K562 (cell line): ENCODE data around the gene SLC16A4. TPM values are rescaled to one million over a fixed set of nuclear protein-coding genes. Genes with fewer than 3 reads are reported as not detected.
A peak's percentile ranks its signal among the peaks of the same experiment; 100 is the strongest.

Experiments used
- ARID1B ChIP-seq: fragments of 450-650 bp; IDR thresholded peaks from 2 replicates; pipeline ENCODE4 v1.6.1; 2016; ENCODE audit warnings: antibody characterized with exemption, mild to moderate bottlenecking, inconsistent platforms
- ARID2 ChIP-seq: fragments of 450-650 bp; IDR thresholded peaks from 2 replicates; pipeline ENCODE4 v1.6.1; 2017; ENCODE audit warnings: antibody characterized with exemption, mild to moderate bottlenecking
- ASH1L ChIP-seq: fragments of 450-650 bp; IDR thresholded peaks from 2 replicates; pipeline ENCODE4 v1.6.1; 2018; ENCODE audit warnings: borderline replicate concordance, mild to moderate bottlenecking, low read depth; ENCODE audit not compliant: partially characterized antibody
- CBX1 ChIP-seq: sonication (generic); IDR thresholded peaks from 2 replicates; pipeline ENCODE4 v1.6.1; 2016; ENCODE audit warnings: antibody characterized with exemption, low read depth, mild to moderate bottlenecking
- FUS ChIP-seq: fragments of 200-400 bp; formaldehyde crosslinking; optimal IDR thresholded peaks from 2 replicates; pipeline ENCODE3; 2017; ENCODE audit warnings: low read depth, low read length
- GABPA ChIP-seq: fragments of 200-800 bp; sonication (Bioruptor generic); conservative IDR thresholded peaks from 2 replicates; pipeline ENCODE4 v1.6.1; 2016; ENCODE audit warnings: low read depth, missing genetic modification characterization, missing compliant biosample characterization
- GABPB1 ChIP-seq: sonication (generic); formaldehyde crosslinking; IDR thresholded peaks from 2 replicates; pipeline ENCODE4 v1.8.0; 2022; ENCODE audit warnings: mild to moderate bottlenecking, missing genetic modification reagents
- HMG20B ChIP-seq: fragments of 250-450 bp; sonication (Bioruptor Pico); IDR thresholded peaks from 2 replicates; pipeline ENCODE4 v1.5.0; 2021; ENCODE audit warnings: mild to moderate bottlenecking
- HSF4 ChIP-seq: fragments of 250-450 bp; sonication (Bioruptor Pico); IDR thresholded peaks from 2 replicates; pipeline ENCODE4 v2.1.2; 2022; ENCODE audit warnings: mild to moderate bottlenecking, moderate library complexity, borderline replicate concordance
- JUNB ChIP-seq: fragments of 450-650 bp; formaldehyde crosslinking; conservative IDR thresholded peaks from 2 replicates; pipeline ENCODE4 v1.4.0; 2020; ENCODE audit warnings: mild to moderate bottlenecking
- KLF1 ChIP-seq: fragments of 450-650 bp; IDR thresholded peaks from 2 replicates; pipeline ENCODE4 v1.6.1; 2016; ENCODE audit warnings: missing genetic modification characterization, missing compliant biosample characterization
- LARP7 ChIP-seq: fragments of 450-650 bp; IDR thresholded peaks from 2 replicates; pipeline ENCODE4 v1.6.1; 2016
- MEF2D ChIP-seq: conservative IDR thresholded peaks from 2 replicates; pipeline ENCODE4 v1.6.1; 2016; ENCODE audit warnings: low read depth, missing genetic modification characterization, missing compliant biosample characterization
- POLR2AphosphoS5 ChIP-seq: IDR thresholded peaks from 2 replicates; pipeline ENCODE4 v1.6.1; 2011; ENCODE audit warnings: mild to moderate bottlenecking, low read depth, low read length, moderate library complexity; ENCODE audit not compliant: control insufficient read depth, insufficient read depth
- STAT6 ChIP-seq: sonication (generic); formaldehyde crosslinking; IDR thresholded peaks from 2 replicates; pipeline ENCODE4 v1.8.1; 2023; ENCODE audit warnings: mild to moderate bottlenecking, missing genetic modification reagents
- U2AF2 ChIP-seq: fragments of 200-400 bp; formaldehyde crosslinking; optimal IDR thresholded peaks from 2 replicates; pipeline ENCODE3; 2017; ENCODE audit warnings: low read depth, mild to moderate bottlenecking, low read length
- ZEB2 ChIP-seq: fragments of 450-650 bp; IDR thresholded peaks from 2 replicates; pipeline ENCODE4 v1.6.1; 2016
- ZNF143 ChIP-seq: sonication (generic); formaldehyde crosslinking; IDR thresholded peaks from 2 replicates; pipeline ENCODE4 v1.9.0; 2022; ENCODE audit warnings: mild to moderate bottlenecking, missing genetic modification reagents
- ZNF184 ChIP-seq: sonication (generic); formaldehyde crosslinking; IDR thresholded peaks from 2 replicates; pipeline ENCODE4 v1.5.0; 2020; ENCODE audit warnings: missing genetic modification reagents
- ZNF24 ChIP-seq: fragments of 450-650 bp; IDR thresholded peaks from 2 replicates; pipeline ENCODE4 v1.6.1; 2016
- ZNF696 ChIP-seq: fragments of 250-450 bp; sonication (Bioruptor Pico); conservative IDR thresholded peaks from 2 replicates; pipeline ENCODE4 v1.4.0; 2020; ENCODE audit warnings: mild to moderate bottlenecking, moderate library complexity
- polyA plus RNA-seq, 8 experiments: library from polyadenylated mRNA; depleted of rRNA in 4 of 8; stranded (reverse) in 5 of 8; unstranded in 3 of 8; fragments of >200 nt; fragmentation: Nextera tagmentation in 2 of 8; fragmentation: Illumina TruSeq in 1 of 8; extraction: Ambion mirVana in 2 of 8; extraction: Trizol in 1 of 8; gene quantifications; 2 replicates each; pipeline versions ENCODE4 v1.2.1 to v1.2.3, GENCODE V29; 2011 to 2014; ENCODE audit warnings: inconsistent platforms in 1 of 8, missing spikeins in 1 of 8
- total RNA-seq, 7 experiments: library from RNA; depleted of rRNA in 6 of 7; stranded (reverse); fragments of >200 nt in 6 of 7; fragmentation: Illumina TruSeq in 2 of 7; extraction: Trizol in 2 of 7; gene quantifications; 2 replicates each; pipeline versions ENCODE4 v1.2.1 to v1.2.3, GENCODE V29; 2011 to 2021; ENCODE audit warnings: low replicate concordance in 1 of 7
- TF ChIP-seq, protein P1 (sequence below): sonication (generic); formaldehyde crosslinking; IDR thresholded peaks from 2 replicates; pipeline ENCODE4 v1.8.0; 2023; ENCODE audit warnings: missing genetic modification reagents, mild to moderate bottlenecking, borderline replicate concordance

The SLC16A4 gene
- total and polyA plus RNA-seq, 9 of the 15 experiments (the other 6 are each of a cell fraction or from before 2014, with no cell fraction given), result 0.04 to 0.31 (median 0.18) TPM; not detected in 1

DNA sequence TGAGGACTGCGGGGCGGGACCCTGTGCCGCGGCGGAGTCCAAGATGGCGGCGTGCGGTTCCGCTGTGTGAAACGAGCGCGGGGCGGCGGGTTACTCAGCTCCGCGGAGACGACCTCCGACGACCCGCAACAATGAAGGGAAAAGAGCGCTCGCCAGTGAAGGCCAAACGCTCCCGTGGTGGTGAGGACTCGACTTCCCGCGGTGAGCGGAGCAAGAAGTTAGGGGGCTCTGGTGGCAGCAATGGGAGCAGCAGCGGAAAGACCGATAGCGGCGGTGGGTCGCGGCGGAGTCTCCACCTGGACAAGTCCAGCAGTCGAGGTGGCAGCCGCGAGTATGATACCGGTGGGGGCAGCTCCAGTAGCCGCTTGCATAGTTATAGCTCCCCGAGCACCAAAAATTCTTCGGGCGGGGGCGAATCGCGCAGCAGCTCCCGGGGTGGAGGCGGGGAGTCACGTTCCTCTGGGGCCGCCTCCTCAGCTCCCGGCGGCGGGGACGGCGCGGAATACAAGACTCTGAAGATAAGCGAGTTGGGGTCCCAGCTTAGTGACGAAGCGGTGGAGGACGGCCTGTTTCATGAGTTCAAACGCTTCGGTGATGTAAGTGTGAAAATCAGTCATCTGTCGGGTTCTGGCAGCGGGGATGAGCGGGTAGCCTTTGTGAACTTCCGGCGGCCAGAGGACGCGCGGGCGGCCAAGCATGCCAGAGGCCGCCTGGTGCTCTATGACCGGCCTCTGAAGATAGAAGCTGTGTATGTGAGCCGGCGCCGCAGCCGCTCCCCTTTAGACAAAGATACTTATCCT lies 51.2 kb downstream of the SLC16A4 start (continued):
- no peak for TF ChIP-seq ASH1L
- no peak for TF ChIP-seq LARP7
- no peak for TF ChIP-seq JUNB
- TF ChIP-seq, protein P1, sequence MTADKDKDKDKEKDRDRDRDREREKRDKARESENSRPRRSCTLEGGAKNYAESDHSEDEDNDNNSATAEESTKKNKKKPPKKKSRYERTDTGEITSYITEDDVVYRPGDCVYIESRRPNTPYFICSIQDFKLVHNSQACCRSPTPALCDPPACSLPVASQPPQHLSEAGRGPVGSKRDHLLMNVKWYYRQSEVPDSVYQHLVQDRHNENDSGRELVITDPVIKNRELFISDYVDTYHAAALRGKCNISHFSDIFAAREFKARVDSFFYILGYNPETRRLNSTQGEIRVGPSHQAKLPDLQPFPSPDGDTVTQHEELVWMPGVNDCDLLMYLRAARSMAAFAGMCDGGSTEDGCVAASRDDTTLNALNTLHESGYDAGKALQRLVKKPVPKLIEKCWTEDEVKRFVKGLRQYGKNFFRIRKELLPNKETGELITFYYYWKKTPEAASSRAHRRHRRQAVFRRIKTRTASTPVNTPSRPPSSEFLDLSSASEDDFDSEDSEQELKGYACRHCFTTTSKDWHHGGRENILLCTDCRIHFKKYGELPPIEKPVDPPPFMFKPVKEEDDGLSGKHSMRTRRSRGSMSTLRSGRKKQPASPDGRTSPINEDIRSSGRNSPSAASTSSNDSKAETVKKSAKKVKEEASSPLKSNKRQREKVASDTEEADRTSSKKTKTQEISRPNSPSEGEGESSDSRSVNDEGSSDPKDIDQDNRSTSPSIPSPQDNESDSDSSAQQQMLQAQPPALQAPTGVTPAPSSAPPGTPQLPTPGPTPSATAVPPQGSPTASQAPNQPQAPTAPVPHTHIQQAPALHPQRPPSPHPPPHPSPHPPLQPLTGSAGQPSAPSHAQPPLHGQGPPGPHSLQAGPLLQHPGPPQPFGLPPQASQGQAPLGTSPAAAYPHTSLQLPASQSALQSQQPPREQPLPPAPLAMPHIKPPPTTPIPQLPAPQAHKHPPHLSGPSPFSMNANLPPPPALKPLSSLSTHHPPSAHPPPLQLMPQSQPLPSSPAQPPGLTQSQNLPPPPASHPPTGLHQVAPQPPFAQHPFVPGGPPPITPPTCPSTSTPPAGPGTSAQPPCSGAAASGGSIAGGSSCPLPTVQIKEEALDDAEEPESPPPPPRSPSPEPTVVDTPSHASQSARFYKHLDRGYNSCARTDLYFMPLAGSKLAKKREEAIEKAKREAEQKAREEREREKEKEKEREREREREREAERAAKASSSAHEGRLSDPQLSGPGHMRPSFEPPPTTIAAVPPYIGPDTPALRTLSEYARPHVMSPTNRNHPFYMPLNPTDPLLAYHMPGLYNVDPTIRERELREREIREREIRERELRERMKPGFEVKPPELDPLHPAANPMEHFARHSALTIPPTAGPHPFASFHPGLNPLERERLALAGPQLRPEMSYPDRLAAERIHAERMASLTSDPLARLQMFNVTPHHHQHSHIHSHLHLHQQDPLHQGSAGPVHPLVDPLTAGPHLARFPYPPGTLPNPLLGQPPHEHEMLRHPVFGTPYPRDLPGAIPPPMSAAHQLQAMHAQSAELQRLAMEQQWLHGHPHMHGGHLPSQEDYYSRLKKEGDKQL (CRISPR knock-in tag), result no peak
- TF ChIP-seq ZNF143 (CRISPR knock-in tag), result no peak
- TF ChIP-seq ZNF184 (CRISPR knock-in tag), result no peak
- TF ChIP-seq STAT6, result no peak
- TF ChIP-seq ZEB2, result no peak
- no peak for TF ChIP-seq FUS
- no peak for TF ChIP-seq ARID2
- no peak for TF ChIP-seq HSF4
- TF ChIP-seq U2AF2, result no peak
- peak; percentile 88 for TF ChIP-seq POLR2AphosphoS5
- no peak for TF ChIP-seq ZNF24
- no peak for TF ChIP-seq ZNF696 (CRISPR knock-in tag)
- no peak for TF ChIP-seq HMG20B
- TF ChIP-seq GABPB1 (CRISPR knock-in tag), result no peak
- TF ChIP-seq CBX1, result no peak; the same call in 1 of the 2 replicates
- TF ChIP-seq GABPA (tag), result peak; percentile 82
- peak; percentile 38; the same call in 1 of the 2 replicates for TF ChIP-seq ARID1B
- no peak for TF ChIP-seq KLF1 (tag)
- TF ChIP-seq MEF2D (tag), result no peak
